Natural killer cell treated with Interleukin-12 subunit alpha and Interleukin-12 subunit beta and Interleukin-15 and Interleukin-18, amount 100 ng/mL, for 72 hours (primary cell): ENCODE results near the gene TTC6. TPM values are rescaled to one million over a fixed set of nuclear protein-coding genes. Genes with fewer than 3 reads are reported as not detected.

Experiments
- ATAC-seq, 2 donors: fragments of 150-1000 bp; cut with Tn5 transposase in 1 of 2; sonication (Bioruptor Pico), chemical (Tn5 transposase) in 1 of 2; 2 replicates each; pipeline ENCODE4 v1.10.0; 2021
- DNase-seq: peaks from one replicate; pipeline ENCODE4 v3.0.0; 2022; ENCODE audit warnings: low spot score
- H3K27ac Mint-ChIP-seq, 2 donors: 1 replicate in 1 of 2; 2 replicates in 1 of 2; pipeline ENCODE4 v1.8.0; 2022; ENCODE audit warnings: mixed read lengths in 2 of 2, mild to moderate bottlenecking in 1 of 2, moderate library complexity in 1 of 2
- H3K27me3 Mint-ChIP-seq, 2 donors: 1 replicate in 1 of 2; 2 replicates in 1 of 2; pipeline ENCODE4 v1.8.0; 2022; ENCODE audit warnings: mixed read lengths in 2 of 2
- H3K36me3 Mint-ChIP-seq: one replicate; pipeline ENCODE4 v1.8.0; 2022; ENCODE audit warnings: mixed read lengths
- H3K4me1 Mint-ChIP-seq, 2 donors: 1 replicate in 1 of 2; 2 replicates in 1 of 2; pipeline ENCODE4 v1.8.0; 2022; ENCODE audit warnings: low read depth in 2 of 2, mixed read lengths in 2 of 2, mild to moderate bottlenecking in 1 of 2
- H3K4me3 Mint-ChIP-seq: one replicate; pipeline ENCODE4 v1.8.0; 2022; ENCODE audit warnings: mixed read lengths
- H3K9me3 Mint-ChIP-seq: 2 replicates; pipeline ENCODE4 v1.8.0; 2022; ENCODE audit warnings: mixed read lengths
- total RNA-seq, 2 donors: library from RNA; stranded (reverse); gene quantifications; one replicate each; pipeline ENCODE4 v1.2.3, GENCODE V29; 2022

TTC6 gene
- total RNA-seq, 2 donors from 2014 or later = not detected

- Mint-ChIP-seq H3K4me1 (no peaks in the 10 kb centered on the region), H3K27ac (no peak overlapping the region), H3K4me3 (no peak overlapping the region), H3K27me3 (peaks cover 6% of the 10 kb centered on the region in 2 donors), H3K9me3 (peaks cover 14% of the 10 kb centered on the region), H3K36me3 (peaks cover 17% of the 10 kb centered on the region)
- ATAC-seq = no peak
- no peak for DNase-seq
These were observed 20.3 kb downstream of the TTC6 start for GRCh38 chr14:37615582-37616289.

GRCh38 chr14:37616853-37617252 lies 21.4 kb downstream of the TTC6 start:
- no peaks in the 10 kb centered on the region for H3K4me1 Mint-ChIP-seq
- DNase-seq (no peak), ATAC-seq (no peak)
- H3K27ac Mint-ChIP-seq = no peak overlapping the region
- H3K4me3 Mint-ChIP-seq = no peak overlapping the region
- peaks cover 17% of the 10 kb centered on the region for H3K36me3 Mint-ChIP-seq
- peaks cover 14% of the 10 kb centered on the region for H3K9me3 Mint-ChIP-seq
- peaks cover under 1 to 2% of the 10 kb centered on the region in 2 donors for H3K27me3 Mint-ChIP-seq

GRCh38 chr14:37617864-37618365 lies 22.5 kb downstream of the TTC6 start:
- Mint-ChIP-seq H3K4me3 (no peak overlapping the region), H3K27ac (no peak overlapping the region), H3K27me3 (peaks cover 0 to 5% of the 10 kb centered on the region in 2 donors), H3K4me1 (no peaks in the 10 kb centered on the region), H3K9me3 (peaks cover 14% of the 10 kb centered on the region), H3K36me3 (peaks cover 13% of the 10 kb centered on the region)
- DNase-seq (no peak), ATAC-seq (no peak)

GRCh38 chr14:37618498-37619028 lies 23.1 kb downstream of the TTC6 start:
- H3K4me1 Mint-ChIP-seq = no peaks in the 10 kb centered on the region
- no peak overlapping the region for H3K27ac Mint-ChIP-seq
- peaks cover 0 to 5% of the 10 kb centered on the region in 2 donors for H3K27me3 Mint-ChIP-seq
- H3K4me3 Mint-ChIP-seq = no peak overlapping the region
- DNase-seq = no peak
- ATAC-seq = no peak
- peaks cover 13% of the 10 kb centered on the region for H3K36me3 Mint-ChIP-seq
- peaks cover 13% of the 10 kb centered on the region for H3K9me3 Mint-ChIP-seq

- no peak for ATAC-seq
- Mint-ChIP-seq H3K36me3 (peaks cover 9% of the 10 kb centered on the region), H3K27ac (no peak overlapping the region), H3K4me1 (no peaks in the 10 kb centered on the region), H3K4me3 (no peak overlapping the region), H3K9me3 (peaks cover 4% of the 10 kb centered on the region), H3K27me3 (peaks cover 0 to 5% of the 10 kb centered on the region in 2 donors)
- no peak for DNase-seq
These were observed 25.4 kb downstream of the TTC6 start for GRCh38 chr14:37620856-37621255.

- Mint-ChIP-seq H3K9me3 (no peaks in the 10 kb centered on the region), H3K27me3 (peaks cover 0 to 5% of the 10 kb centered on the region in 2 donors), H3K4me3 (no peak overlapping the region), H3K36me3 (peaks cover 4% of the 10 kb centered on the region), H3K27ac (no peak overlapping the region), H3K4me1 (no peaks in the 10 kb centered on the region)
- DNase-seq (no peak), ATAC-seq (no peak)
These were observed 26.9 kb downstream of the TTC6 start for GRCh38 chr14:37622231-37622923.

GRCh38 chr14:37623426-37623951 lies 28.1 kb downstream of the TTC6 start:
- Mint-ChIP-seq H3K4me3 (no peak overlapping the region), H3K9me3 (no peaks in the 10 kb centered on the region), H3K36me3 (peaks cover 4% of the 10 kb centered on the region), H3K27me3 (peaks cover 0 to 5% of the 10 kb centered on the region in 2 donors), H3K4me1 (no peaks in the 10 kb centered on the region), H3K27ac (no peak overlapping the region)
- DNase-seq = no peak
- ATAC-seq = no peak

GRCh38 chr14:37623971-37624370 lies 28.5 kb downstream of the TTC6 start:
- DNase-seq (no peak), ATAC-seq (no peak)
- H3K4me1 Mint-ChIP-seq = no peaks in the 10 kb centered on the region
- no peak overlapping the region for H3K27ac Mint-ChIP-seq
- peaks cover 4% of the 10 kb centered on the region for H3K36me3 Mint-ChIP-seq
- H3K27me3 Mint-ChIP-seq = peaks cover 0 to 5% of the 10 kb centered on the region in 2 donors
- H3K9me3 Mint-ChIP-seq = no peaks in the 10 kb centered on the region
- no peak overlapping the region for H3K4me3 Mint-ChIP-seq

GRCh38 chr14:37625597-37626595 lies 30.5 kb downstream of the TTC6 start:
- Mint-ChIP-seq H3K4me3 (no peak overlapping the region), H3K27ac (no peak overlapping the region), H3K36me3 (no peaks in the 10 kb centered on the region), H3K9me3 (peaks cover 8% of the 10 kb centered on the region), H3K27me3 (peaks cover 0 to 3% of the 10 kb centered on the region in 2 donors), H3K4me1 (no peaks in the 10 kb centered on the region)
- ATAC-seq = no peak
- DNase-seq = no peak

GRCh38 chr14:37637341-37637740 lies 41.9 kb downstream of the TTC6 start:
- H3K9me3 Mint-ChIP-seq = peaks cover 10% of the 10 kb centered on the region
- DNase-seq (no peak), ATAC-seq (no peak)
- H3K27me3 Mint-ChIP-seq = no peaks in the 10 kb centered on the region
- H3K4me3 Mint-ChIP-seq = no peak overlapping the region
- no peak overlapping the region for H3K27ac Mint-ChIP-seq
- H3K36me3 Mint-ChIP-seq = no peaks in the 10 kb centered on the region
- no peaks in the 10 kb centered on the region for H3K4me1 Mint-ChIP-seq

- no peak for ATAC-seq
- H3K4me3 Mint-ChIP-seq = no peak overlapping the region
- no peaks in the 10 kb centered on the region for H3K27me3 Mint-ChIP-seq
- H3K36me3 Mint-ChIP-seq = no peaks in the 10 kb centered on the region
- H3K9me3 Mint-ChIP-seq = peaks cover 10% of the 10 kb centered on the region
- no peak overlapping the region for H3K27ac Mint-ChIP-seq
- DNase-seq = no peak
- H3K4me1 Mint-ChIP-seq = no peaks in the 10 kb centered on the region
These were observed 43.2 kb downstream of the TTC6 start for GRCh38 chr14:37638599-37638998.

GRCh38 chr14:37641117-37641516 lies 45.7 kb downstream of the TTC6 start:
- H3K27ac Mint-ChIP-seq = no peak overlapping the region
- peaks cover 5% of the 10 kb centered on the region for H3K9me3 Mint-ChIP-seq
- no peaks in the 10 kb centered on the region for H3K36me3 Mint-ChIP-seq
- H3K4me1 Mint-ChIP-seq = no peaks in the 10 kb centered on the region
- ATAC-seq = no peak
- no peaks in the 10 kb centered on the region for H3K27me3 Mint-ChIP-seq
- no peak overlapping the region for H3K4me3 Mint-ChIP-seq
- DNase-seq = no peak

- ATAC-seq = no peak
- Mint-ChIP-seq H3K27me3 (no peaks in the 10 kb centered on the region), H3K4me3 (no peak overlapping the region), H3K9me3 (peaks cover 3% of the 10 kb centered on the region), H3K36me3 (no peaks in the 10 kb centered on the region), H3K27ac (no peak overlapping the region), H3K4me1 (no peaks in the 10 kb centered on the region)
- no peak for DNase-seq
These were observed 46.7 kb downstream of the TTC6 start for GRCh38 chr14:37642125-37642524.
